HG02610 (cell line): ENCODE data around the gene CCN5.
A peak's percentile ranks its signal among the peaks of the same experiment; 100 is the strongest.
"Not testable (repeated sequence)": the region's sequence is repeated elsewhere in the genome, so short reads cannot be mapped to it uniquely, and the experiment has no call there.

Experiments used
- ATAC-seq: cut with Tn5 transposase; IDR thresholded peaks from one replicate; pipeline ENCODE4 v1.9.1; 2021; ENCODE audit warnings: mild to moderate bottlenecking, moderate library complexity; ENCODE audit not compliant: unreplicated experiment

The CCN5 gene

GRCh38 chr20:44714701-44715498, at the start of gene CCN5:
Gene CCN5, plus strand, starts transcription at chr20:44715369. Its CDS starts 22 bp downstream, at chr20:44715391.
- no peak for ATAC-seq

GRCh38 chr20:44666066-44666465, 49.1 kb upstream of the CCN5 start:
- ATAC-seq: no peak

- not testable (repeated sequence) for ATAC-seq
Observed at GRCh38 chr20:44670851-44671250, 44.3 kb upstream of the CCN5 start.

GRCh38 chr20:44671541-44671940, 43.6 kb upstream of the CCN5 start:
- peak; percentile 54 for ATAC-seq

- not testable (repeated sequence) for ATAC-seq
Observed at GRCh38 chr20:44672318-44672902, 42.8 kb upstream of the CCN5 start.

- ATAC-seq: no peak
Observed at GRCh38 chr20:44678242-44678641, 36.9 kb upstream of the CCN5 start.

GRCh38 chr20:44678990-44679611, 36.1 kb upstream of the CCN5 start:
- no peak for ATAC-seq

- ATAC-seq: no peak
Observed at GRCh38 chr20:44681796-44682566, 33.2 kb upstream of the CCN5 start.

GRCh38 chr20:44683263-44684046, 31.7 kb upstream of the CCN5 start:
- no peak for ATAC-seq

GRCh38 chr20:44684047-44684967, 30.9 kb upstream of the CCN5 start:
- no peak for ATAC-seq

GRCh38 chr20:44686934-44687333, 28.2 kb upstream of the CCN5 start:
- ATAC-seq: no peak

- ATAC-seq: no peak
Observed at GRCh38 chr20:44688053-44688625, 27.0 kb upstream of the CCN5 start.

GRCh38 chr20:44689809-44690208, 25.4 kb upstream of the CCN5 start:
- no peak for ATAC-seq

- ATAC-seq: no peak
Observed at GRCh38 chr20:44690781-44691423, 24.3 kb upstream of the CCN5 start.

- no peak for ATAC-seq
Observed at GRCh38 chr20:44691424-44692423, 23.4 kb upstream of the CCN5 start.

- ATAC-seq: no peak
Observed at GRCh38 chr20:44692932-44693480, 22.2 kb upstream of the CCN5 start.

GRCh38 chr20:44693627-44694026, 21.5 kb upstream of the CCN5 start:
- no peak for ATAC-seq
